Tibial artery (tissue), 4 donors: Measurements from ENCODE around the gene OR51A7.

Source experiments
- DNase-seq, 2 donors: peaks; one replicate each; pipeline ENCODE4 v3.0.0-alpha.2; 2019
- H3K27ac ChIP-seq, 2 donors: fragments of 200-600 bp; sonication (generic) in 1 of 2; 1 replicate in 1 of 2; 2 replicates in 1 of 2; pipeline ENCODE4 v1.5.1; 2018 to 2019; ENCODE audit warnings: mild to moderate bottlenecking in 1 of 2
- H3K27me3 ChIP-seq, 2 donors: fragments of 200-600 bp; sonication (generic) in 1 of 2; one replicate each; pipeline versions ENCODE4 v1.5.1 to v1.6.0; 2016 to 2019
- H3K36me3 ChIP-seq, 3 donors: fragments of 200-600 bp; sonication (generic) in 2 of 3; one replicate each; pipeline ENCODE4 v1.5.1; 2016 to 2019; ENCODE audit warnings: mild to moderate bottlenecking in 2 of 3
- H3K4me1 ChIP-seq, 4 donors: fragments of 200-600 bp; sonication (generic) in 2 of 4; 1 replicate in 3 of 4; 2 replicates in 1 of 4; pipeline ENCODE4 v1.5.1; 2016 to 2019
- H3K4me3 ChIP-seq, 2 donors: fragments of 200-600 bp; sonication (generic) in 1 of 2; 1 replicate in 1 of 2; 2 replicates in 1 of 2; pipeline ENCODE4 v1.5.1; 2018 to 2019; ENCODE audit warnings: mild to moderate bottlenecking in 2 of 2
- H3K9me3 ChIP-seq, 3 donors: fragments of 200-600 bp; sonication (generic) in 1 of 3; one replicate each; pipeline ENCODE4 v1.5.1; 2016 to 2019
- intact Hi-C: fragments of 100-400 bp; cut with DNase I; formaldehyde crosslinking; loops from one replicate; pipeline ENCODE4 v1.15.0; 2023; ENCODE audit warnings: low total_unique reads
- TF ChIP-seq, protein P1 (sequence below), 2 experiments: fragments of 200-600 bp in 1 of 2; fragments of 450-650 bp in 1 of 2; IDR thresholded peaks; one replicate each; pipeline ENCODE4 v1.5.1; 2017 to 2019; ENCODE audit warnings: antibody characterized with exemption in 2 of 2, mild to moderate bottlenecking in 1 of 2, moderate library complexity in 1 of 2

OR51A7 gene

DNA sequence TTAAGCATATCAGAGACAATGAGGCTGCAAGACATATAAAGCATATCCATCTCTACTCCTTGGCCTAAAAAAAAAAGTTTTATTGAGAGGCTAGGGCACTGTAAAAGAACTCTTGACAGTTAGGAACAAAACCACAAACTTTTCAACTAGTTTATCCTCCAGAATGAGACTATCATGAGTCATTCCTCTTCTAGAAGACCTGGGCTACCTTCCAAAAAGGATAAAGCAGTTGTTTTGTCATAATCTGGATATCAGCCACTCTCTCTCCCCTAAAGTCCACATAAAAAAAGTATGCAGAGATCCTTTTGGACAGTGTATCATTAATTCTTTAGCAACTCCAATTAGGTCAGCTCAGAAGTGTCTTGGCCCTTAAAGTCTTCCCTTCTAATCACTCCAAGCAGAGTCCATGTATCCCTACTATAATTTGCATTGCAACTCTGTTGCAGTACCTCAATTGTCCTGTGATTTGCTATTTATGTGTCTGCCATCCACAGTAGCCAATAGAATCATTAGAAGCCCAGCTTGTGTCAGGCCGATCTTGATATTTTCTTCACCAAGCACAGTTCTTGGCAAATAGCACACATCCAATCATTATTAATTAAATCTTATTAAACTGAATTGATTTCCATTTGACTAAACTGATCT is 11.5 kb upstream of the OR51A7 start:
- DNase-seq = no peak
- no peak overlapping the region for H3K27ac ChIP-seq
- H3K9me3 ChIP-seq = no peaks in the 10 kb centered on the region
- H3K4me3 ChIP-seq = no peak overlapping the region
- TF ChIP-seq, protein P1, sequence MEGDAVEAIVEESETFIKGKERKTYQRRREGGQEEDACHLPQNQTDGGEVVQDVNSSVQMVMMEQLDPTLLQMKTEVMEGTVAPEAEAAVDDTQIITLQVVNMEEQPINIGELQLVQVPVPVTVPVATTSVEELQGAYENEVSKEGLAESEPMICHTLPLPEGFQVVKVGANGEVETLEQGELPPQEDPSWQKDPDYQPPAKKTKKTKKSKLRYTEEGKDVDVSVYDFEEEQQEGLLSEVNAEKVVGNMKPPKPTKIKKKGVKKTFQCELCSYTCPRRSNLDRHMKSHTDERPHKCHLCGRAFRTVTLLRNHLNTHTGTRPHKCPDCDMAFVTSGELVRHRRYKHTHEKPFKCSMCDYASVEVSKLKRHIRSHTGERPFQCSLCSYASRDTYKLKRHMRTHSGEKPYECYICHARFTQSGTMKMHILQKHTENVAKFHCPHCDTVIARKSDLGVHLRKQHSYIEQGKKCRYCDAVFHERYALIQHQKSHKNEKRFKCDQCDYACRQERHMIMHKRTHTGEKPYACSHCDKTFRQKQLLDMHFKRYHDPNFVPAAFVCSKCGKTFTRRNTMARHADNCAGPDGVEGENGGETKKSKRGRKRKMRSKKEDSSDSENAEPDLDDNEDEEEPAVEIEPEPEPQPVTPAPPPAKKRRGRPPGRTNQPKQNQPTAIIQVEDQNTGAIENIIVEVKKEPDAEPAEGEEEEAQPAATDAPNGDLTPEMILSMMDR (IDR thresholded peaks at IDR 0.05) = no peak
- intact Hi-C loops = no loop called here
- H3K27me3 ChIP-seq = no peaks in the 10 kb centered on the region
- H3K4me1 ChIP-seq = no peaks in the 10 kb centered on the region
- H3K36me3 ChIP-seq = no peaks in the 10 kb centered on the region

DNA sequence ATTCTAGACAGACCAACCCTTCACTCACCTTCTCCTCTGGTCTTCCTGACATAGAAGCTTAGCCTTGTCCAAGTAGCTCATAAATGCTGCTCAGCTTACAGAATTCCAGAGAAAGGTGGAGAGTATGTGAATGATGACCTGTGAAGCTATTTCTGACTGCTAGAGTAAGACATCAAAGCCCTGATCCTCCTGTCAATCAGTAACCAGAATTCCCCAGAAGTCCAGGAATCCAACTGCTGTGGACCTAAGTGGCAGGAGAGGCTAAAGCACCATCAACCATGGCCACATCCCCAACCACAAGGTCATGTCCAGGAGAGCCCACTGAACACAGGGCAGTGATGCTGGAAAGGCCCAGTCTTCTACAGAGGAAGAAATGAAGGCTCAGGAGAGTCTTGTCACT is 13.0 kb downstream of the OR51A7 start:
- Histone ChIP-seq H3K27ac (no peak overlapping the region), H3K4me1 (no peaks in the 10 kb centered on the region), H3K4me3 (no peak overlapping the region), H3K36me3 (no peaks in the 10 kb centered on the region), H3K9me3 (no peaks in the 10 kb centered on the region), H3K27me3 (no peaks in the 10 kb centered on the region)
- TF ChIP-seq, protein P1 (IDR thresholded peaks at IDR 0.05) = no peak
- intact Hi-C loops = no loop called here
- no peak for DNase-seq

DNA sequence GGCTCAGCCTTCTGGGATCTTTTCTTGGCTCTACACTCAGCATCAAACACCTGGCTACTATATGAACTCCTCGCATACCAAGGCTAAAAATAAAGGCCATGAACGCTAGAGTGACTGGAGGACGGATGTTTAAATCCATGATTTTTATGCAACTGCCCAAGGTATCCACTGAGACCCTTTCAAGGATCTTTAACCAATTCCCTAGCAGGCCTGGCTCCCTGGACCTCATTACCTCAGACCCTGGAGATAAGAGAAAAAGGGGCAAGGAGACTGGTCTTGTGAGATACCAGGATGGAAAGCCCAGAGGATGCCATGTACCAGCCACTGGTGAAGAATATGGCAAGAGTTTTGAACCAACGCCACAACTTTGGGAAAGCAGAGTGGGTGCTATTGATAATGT is 15.7 kb downstream of the OR51A7 start, which contains the start of gene OR51G2:
OR51G2 (minus strand) TSS at position 101 of the 400 bp plus-strand sequence. CDS start 3,687 bp downstream, outside the sequence.
- Histone ChIP-seq H3K4me3 (no peak within 1 kb of the TSS), H3K4me1 (no peaks in the 10 kb centered on the region), H3K27ac (no peak within 1 kb of the TSS), H3K27me3 (no peaks in the 10 kb centered on the region), H3K9me3 (no peaks in the 10 kb centered on the region), H3K36me3 (no peaks in the 10 kb centered on the region)
- DNase-seq = no peak
- intact Hi-C loops = no loop called here
- TF ChIP-seq, protein P1 (IDR thresholded peaks at IDR 0.05) = no peak

DNA sequence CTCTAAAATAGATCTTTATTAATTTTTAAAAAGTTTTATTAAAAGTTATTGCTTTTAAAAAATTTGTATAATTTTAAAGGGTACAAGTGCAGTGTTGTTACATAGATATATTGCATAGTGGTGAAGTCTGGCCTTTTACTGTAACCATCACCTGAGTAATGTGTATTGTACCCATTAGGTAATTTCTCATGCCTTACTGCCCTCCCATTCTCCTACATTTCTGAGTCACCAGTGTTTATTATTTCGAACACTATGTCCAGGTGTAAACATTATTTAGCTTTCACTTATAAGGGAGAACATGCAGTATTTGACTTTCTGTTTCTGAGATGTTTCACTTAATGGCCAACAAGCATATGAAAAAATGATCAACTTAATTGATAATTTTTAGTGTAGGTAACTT is 18.2 kb downstream of the OR51A7 start:
- Histone ChIP-seq H3K4me3 (no peak overlapping the region), H3K36me3 (no peaks in the 10 kb centered on the region), H3K27me3 (no peaks in the 10 kb centered on the region), H3K9me3 (no peaks in the 10 kb centered on the region), H3K27ac (no peak overlapping the region), H3K4me1 (no peaks in the 10 kb centered on the region)
- DNase-seq = no peak
- intact Hi-C loops = no loop called here
- TF ChIP-seq, protein P1 (IDR thresholded peaks at IDR 0.05) = no peak

DNA sequence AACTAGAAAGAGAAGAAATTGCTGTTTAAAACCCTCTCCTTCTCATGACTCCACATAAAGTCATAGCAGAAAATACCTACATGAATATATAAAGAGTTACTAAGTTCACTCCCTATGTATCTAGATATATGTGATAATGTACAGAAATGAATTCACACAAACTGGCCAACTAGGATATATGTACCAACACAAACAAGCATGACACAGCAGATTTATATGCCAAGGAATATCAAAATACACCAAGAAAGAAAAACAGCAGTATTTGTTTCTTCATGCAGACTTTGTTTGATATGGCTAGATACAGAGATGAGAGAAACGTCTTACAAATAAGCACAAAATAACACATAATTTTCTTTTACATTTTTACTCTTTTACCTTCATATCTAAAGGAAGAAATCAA is 18.7 kb downstream of the OR51A7 start:
- no peaks in the 10 kb centered on the region for H3K36me3 ChIP-seq
- intact Hi-C loops = no loop called here
- no peaks in the 10 kb centered on the region for H3K9me3 ChIP-seq
- H3K4me3 ChIP-seq = no peak overlapping the region
- H3K27me3 ChIP-seq = no peaks in the 10 kb centered on the region
- TF ChIP-seq, protein P1 (IDR thresholded peaks at IDR 0.05) = no peak
- DNase-seq = no peak
- H3K4me1 ChIP-seq = no peaks in the 10 kb centered on the region
- no peak overlapping the region for H3K27ac ChIP-seq

DNA sequence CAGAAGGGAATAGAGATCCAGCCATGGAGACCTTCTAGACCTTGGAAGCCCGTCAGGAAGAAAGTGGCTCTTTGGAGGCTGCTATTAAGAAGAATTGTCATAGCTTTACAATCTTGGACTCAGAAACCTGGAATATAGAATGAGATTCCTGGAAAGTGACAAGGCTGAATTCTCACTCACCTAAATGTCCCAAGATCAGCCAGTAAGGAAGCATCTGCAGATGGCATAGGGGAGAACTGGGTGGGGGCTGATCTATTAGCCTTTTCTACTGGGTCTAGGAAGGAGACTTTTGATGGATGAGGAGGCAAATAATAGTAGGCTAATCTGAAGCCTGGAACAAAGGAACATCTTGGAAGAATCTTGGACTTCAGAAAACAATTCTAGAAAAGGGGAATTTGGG is 20.7 kb downstream of the OR51A7 start, which contains the start of gene OR51G1:
OR51G1 (minus strand) TSS at position 101 of the 400 bp plus-strand sequence; CDS start at position 101, 0 bp downstream.
- H3K27ac ChIP-seq = no peak within 1 kb of the TSS
- TF ChIP-seq, protein P1 (IDR thresholded peaks at IDR 0.05) = no peak
- H3K4me3 ChIP-seq = no peak within 1 kb of the TSS
- H3K36me3 ChIP-seq = no peaks in the 10 kb centered on the region
- intact Hi-C loops = no loop called here
- H3K9me3 ChIP-seq = no peaks in the 10 kb centered on the region
- no peaks in the 10 kb centered on the region for H3K4me1 ChIP-seq
- no peaks in the 10 kb centered on the region for H3K27me3 ChIP-seq
- DNase-seq = no peak
